Measurements from ENCODE around the gene NUP214.

GRCh38 chr9:131148276-131148675 lies 22.9 kb downstream of the NUP214 start:
- TF ChIP-seq CTCF (IDR thresholded peaks at IDR 0.05) = no peak
- no peak for TF ChIP-seq POLR2A (IDR thresholded peaks at IDR 0.05)

Data from uterus (tissue), 2 donors.